H1 (cell line): ENCODE data around the gene MCFD2. TPM values are rescaled to one million over a fixed set of nuclear protein-coding genes. Genes with fewer than 3 reads are reported as not detected.
A peak's percentile ranks its signal among the peaks of the same experiment; 100 is the strongest.

Experiments
- CTCF ChIA-PET: fragments of 300-600 bp; sonication (Branson Sonifier 250); formaldehyde crosslinking; loops from one replicate; lab custom pipeline; 2021; ENCODE audit not compliant: partially characterized antibody; lab: Charles Lee
- POLR2A ChIA-PET: fragments of 300-600 bp; sonication (Branson Sonifier 250); formaldehyde crosslinking; loops from one replicate; lab custom pipeline; 2021; ENCODE audit warnings: inconsistent platforms; ENCODE audit not compliant: partially characterized antibody; lab: Charles Lee
- DNase-seq, 2 experiments: peaks; one replicate each; pipeline versions ENCODE4 v3.0.0 to v3.0.0-alpha.2; 2010 to 2022; ENCODE audit warnings: low spot score in 2 of 2, low read depth in 1 of 2, mixed read lengths in 1 of 2
- FAIRE-seq: peaks from 2 replicates; lab custom pipeline; 2011; peaks lifted over from hg19 to GRCh38; lab: Jason Lieb, UNC
- H2AFZ ChIP-seq: 2 replicates; pipeline ENCODE4 v1.8.1; 2012; ENCODE audit warnings: low read length, inconsistent platforms
- H2AK5ac ChIP-seq: 2 replicates; pipeline ENCODE4 v1.6.1; 2013; ENCODE audit warnings: low read depth, low read length
- H2BK120ac ChIP-seq: replicated peaks from 2 replicates; pipeline ENCODE3; 2013; ENCODE audit warnings: low read depth, low read length, inconsistent platforms
- H2BK12ac ChIP-seq: 2 replicates; pipeline ENCODE4 v1.6.1; 2013; ENCODE audit warnings: low read depth, low read length
- H2BK15ac ChIP-seq: 2 replicates; pipeline ENCODE4 v1.6.1; 2013; ENCODE audit warnings: low read length
- H2BK20ac ChIP-seq: 2 replicates; pipeline ENCODE4 v1.6.1; 2013; ENCODE audit warnings: low read length
- H2BK5ac ChIP-seq: 2 replicates; pipeline ENCODE4 v1.6.1; 2013; ENCODE audit warnings: low read depth, low read length
- H3K14ac ChIP-seq: 2 replicates; pipeline ENCODE4 v1.6.1; 2013; ENCODE audit warnings: inconsistent platforms; ENCODE audit not compliant: insufficient read length
- H3K18ac ChIP-seq: 2 replicates; pipeline ENCODE4 v1.6.1; 2013; ENCODE audit warnings: low read length; ENCODE audit errors: extremely low read depth
- H3K23ac ChIP-seq: 2 replicates; pipeline ENCODE4 v1.6.1; 2013; ENCODE audit warnings: inconsistent platforms; ENCODE audit not compliant: insufficient read length
- H3K23me2 ChIP-seq: 2 replicates; pipeline ENCODE4 v1.6.1; 2013; ENCODE audit warnings: low read depth, low read length
- H3K27ac ChIP-seq: 2 replicates; pipeline ENCODE4 v1.6.1; 2011; ENCODE audit warnings: low read depth, low read length, inconsistent platforms
- H3K27me3 ChIP-seq, 4 experiments: replicated peaks in 1 of 4; 1 replicate in 1 of 4; 2 replicates in 3 of 4; pipeline versions ENCODE4 v1.6.1 to v1.8.1; 2011 to 2013; ENCODE audit warnings: low read length in 3 of 4, mild to moderate bottlenecking in 3 of 4, inconsistent platforms in 2 of 4, mixed read lengths in 2 of 4, moderate library complexity in 1 of 4; ENCODE audit not compliant: control insufficient read depth in 3 of 4, insufficient read depth in 3 of 4; ENCODE audit errors: extremely low read depth in 1 of 4
- H3K36me3 ChIP-seq, 4 experiments: 2 replicates each; pipeline versions ENCODE4 v1.6.1 to v1.8.1; 2011 to 2013; ENCODE audit warnings: mild to moderate bottlenecking in 4 of 4, low read length in 3 of 4, moderate library complexity in 2 of 4, control low read depth in 1 of 4, inconsistent platforms in 1 of 4; ENCODE audit not compliant: insufficient read depth in 4 of 4, control insufficient read depth in 2 of 4
- H3K4ac ChIP-seq: replicated peaks from 2 replicates; pipeline ENCODE3; 2013; ENCODE audit warnings: low read length, low read depth, mixed read lengths, inconsistent platforms; ENCODE audit not compliant: insufficient read length
- H3K4me1 ChIP-seq, 4 experiments: replicated peaks in 1 of 4; 1 replicate in 1 of 4; 2 replicates in 3 of 4; pipeline versions ENCODE4 v1.6.1 to v1.8.1; 2011 to 2013; ENCODE audit warnings: low read length in 3 of 4, inconsistent platforms in 2 of 4, mixed read lengths in 1 of 4; ENCODE audit not compliant: insufficient read depth in 4 of 4, control insufficient read depth in 3 of 4
- H3K4me2 ChIP-seq, 2 experiments: 2 replicates each; pipeline versions ENCODE4 v1.6.1 to v1.8.1; 2011 to 2013; ENCODE audit warnings: low read depth in 2 of 2, low read length in 2 of 2, control low read depth in 1 of 2, inconsistent platforms in 1 of 2, mild to moderate bottlenecking in 1 of 2; ENCODE audit not compliant: insufficient read depth in 1 of 2
- H3K4me3 ChIP-seq, 4 experiments: fragments of 200-600, 300-600 bp in 1 of 4; sonication (generic), shearing (Covaris generic), sonication (Bioruptor Twin) in 1 of 4; 2 replicates each; pipeline versions ENCODE4 v1.5.1 to v1.8.1; 2011 to 2016; ENCODE audit warnings: low read length in 4 of 4, low read depth in 3 of 4, control low read depth in 2 of 4, inconsistent platforms in 2 of 4, mild to moderate bottlenecking in 2 of 4, mixed read lengths in 1 of 4, moderate library complexity in 1 of 4; ENCODE audit not compliant: insufficient read depth in 2 of 4; ENCODE audit errors: extremely low read depth in 1 of 4
- H3K56ac ChIP-seq: replicated peaks from 2 replicates; pipeline ENCODE3; 2013; ENCODE audit warnings: low read depth, mild to moderate bottlenecking, mixed read lengths, low read length, inconsistent platforms; ENCODE audit not compliant: insufficient read length
- H3K79me1 ChIP-seq: 2 replicates; pipeline ENCODE4 v1.6.1; 2013; ENCODE audit warnings: low read depth, low read length, control low read depth
- H3K79me2 ChIP-seq, 2 experiments: 2 replicates each; pipeline versions ENCODE4 v1.6.1 to v1.8.1; 2012 to 2013; ENCODE audit warnings: low read length in 2 of 2, mild to moderate bottlenecking in 2 of 2, inconsistent platforms in 1 of 2; ENCODE audit not compliant: insufficient read depth in 2 of 2, control insufficient read depth in 1 of 2
- H3K9ac ChIP-seq, 4 experiments: replicated peaks in 1 of 4; 1 replicate in 1 of 4; 2 replicates in 3 of 4; pipeline versions ENCODE4 v1.6.1 to v1.8.1; 2011 to 2013; ENCODE audit warnings: low read depth in 3 of 4, low read length in 3 of 4, control low read depth in 2 of 4, mild to moderate bottlenecking in 2 of 4, moderate library complexity in 2 of 4, inconsistent platforms in 1 of 4; ENCODE audit errors: extremely low read depth in 1 of 4
- H3K9me3 ChIP-seq, 2 experiments: 2 replicates each; pipeline versions ENCODE4 v1.6.1 to v1.8.1; 2012 to 2013; ENCODE audit warnings: mild to moderate bottlenecking in 2 of 2, moderate library complexity in 2 of 2, control low read depth in 1 of 2, inconsistent platforms in 1 of 2, low read depth in 1 of 2, low read length in 1 of 2, mixed read lengths in 1 of 2; ENCODE audit not compliant: insufficient read depth in 2 of 2
- H4K20me1 ChIP-seq, 2 experiments: replicated peaks in 1 of 2; 2 replicates each; pipeline versions ENCODE3 to v1.8.1; 2011 to 2013; ENCODE audit warnings: inconsistent platforms in 2 of 2, low read length in 2 of 2, mild to moderate bottlenecking in 1 of 2; ENCODE audit not compliant: insufficient read depth in 2 of 2, control insufficient read depth in 1 of 2
- H4K5ac ChIP-seq: 2 replicates; pipeline ENCODE4 v1.6.1; 2013; ENCODE audit warnings: low read length, low read depth, mixed read lengths, inconsistent platforms; ENCODE audit not compliant: insufficient read length
- H4K8ac ChIP-seq: 2 replicates; pipeline ENCODE4 v1.8.0; 2013; ENCODE audit warnings: mild to moderate bottlenecking, moderate library complexity, low read length, inconsistent platforms; ENCODE audit not compliant: insufficient read depth; ENCODE audit errors: extremely low read depth
- H4K91ac ChIP-seq: replicated peaks from 2 replicates; pipeline ENCODE3; 2013; ENCODE audit warnings: low read length, mixed read lengths, inconsistent platforms; ENCODE audit not compliant: insufficient read length
- CBX8 ChIP-seq: fragments of 300-800, 300-1000 bp; sonication (generic); IDR thresholded peaks from 2 replicates; pipeline ENCODE4 v1.7.1; 2016; ENCODE audit warnings: low read depth, low read length, borderline replicate concordance
- HDAC2 ChIP-seq, 2 experiments: fragments of 300-600 bp in 1 of 2; sonication (generic) in 1 of 2; IDR thresholded peaks; 2 replicates each; pipeline ENCODE4 v1.6.1; 2011 to 2012; ENCODE audit warnings: low read depth in 2 of 2, low read length in 2 of 2, mild to moderate bottlenecking in 2 of 2, moderate library complexity in 2 of 2, borderline replicate concordance in 1 of 2, inconsistent platforms in 1 of 2
- SP4 ChIP-seq: IDR thresholded peaks from 2 replicates; pipeline ENCODE4 v1.6.1; 2012; ENCODE audit warnings: low read length, inconsistent platforms
- TCF12 ChIP-seq: IDR thresholded peaks from 2 replicates; pipeline ENCODE4 v1.6.1; 2011; ENCODE audit warnings: low read depth, mild to moderate bottlenecking, low read length
- WGBS, 2 experiments: shearing (Covaris generic) in 1 of 2; methylation state at CpG; one replicate each; pipeline versions ENCODE4 v1.1.6 to v1.1.7; 2013 to 2015; ENCODE audit warnings: low lambda C conversion rate in 2 of 2, mixed read lengths in 2 of 2, inconsistent platforms in 1 of 2, low coverage in 1 of 2, missing lambda C conversion rate in 1 of 2; ENCODE audit not compliant: insufficient replicate concordance in 2 of 2, insufficient coverage in 1 of 2, insufficient read length in 1 of 2; ENCODE audit errors: extremely low coverage in 1 of 2, missing lambda C conversion rate in 1 of 2; 5-methylcytosine and 5-hydroxymethylcytosine counted together
- polyA plus RNA-seq, 7 experiments: library from polyadenylated mRNA; depleted of rRNA in 3 of 7; stranded (reverse) in 5 of 7; unstranded in 2 of 7; fragments of >200 nt in 5 of 7; fragments of 200-250 nt in 2 of 7; gene quantifications; 1 replicate in 5 of 7; 2 replicates in 1 of 7; 4 replicates in 1 of 7; pipeline versions ENCODE4 v1.2.1 to v1.2.3, GENCODE V29; 2011 to 2013; ENCODE audit warnings: missing spikeins in 2 of 7, mixed read lengths in 2 of 7
- total RNA-seq: library from RNA; stranded (reverse); fragmentation: NEBNext Ultra II Directional; extraction: Animal tissue kit (Norgen Biotek cat#: 25700); gene quantifications from 2 replicates; pipeline ENCODE4 v1.2.1, GENCODE V29; 2021

Gene MCFD2
- total and polyA plus RNA-seq, 2 of the 8 experiments (the other 6 are each of a cell fraction or from before 2014, with no cell fraction given) = 35.2 to 76.2 TPM

DNA sequence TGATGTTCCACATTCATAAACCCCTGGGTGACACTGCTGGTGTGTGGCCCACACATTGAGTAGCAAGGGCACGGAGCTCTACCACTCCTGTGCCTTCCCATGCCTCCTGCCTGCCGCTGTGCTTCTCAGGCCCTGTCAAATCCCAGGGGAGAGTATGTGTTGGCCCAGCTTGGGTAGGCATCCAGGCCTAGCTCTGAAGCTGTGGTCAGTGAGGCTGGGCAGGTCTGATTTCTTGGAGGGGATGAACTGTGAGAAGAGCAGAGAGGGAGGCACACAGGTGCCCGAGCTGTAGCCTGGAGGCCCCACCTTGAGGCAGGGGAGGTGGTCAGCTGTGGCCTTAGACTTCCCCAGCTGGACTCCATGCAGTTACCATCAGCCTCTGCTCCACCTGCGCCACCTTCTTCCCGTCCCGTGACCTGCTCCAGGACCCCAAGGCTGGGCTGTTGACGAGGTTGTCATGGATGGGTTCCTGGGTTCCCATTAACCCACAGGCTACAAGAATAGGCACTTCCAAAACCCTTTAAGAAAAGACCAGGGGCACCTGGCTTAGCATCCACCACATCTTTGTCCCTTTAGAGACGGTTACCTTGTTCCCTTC lies 23.6 kb downstream of the MCFD2 start:
- Histone ChIP-seq H2BK5ac (no peak overlapping the region), H3K9me3 (no peaks in the 10 kb centered on the region), H3K18ac (no peak overlapping the region), H3K56ac (no peak overlapping the region), H3K4ac (no peak overlapping the region), H3K79me1 (no peaks in the 10 kb centered on the region), H4K20me1 (no peaks in the 10 kb centered on the region), H3K27me3 (no peaks in the 10 kb centered on the region), H3K14ac (no peak overlapping the region), H2BK15ac (peak overlapping the region; percentile 54; the same call in 1 of the 2 replicates), H2BK120ac (no peak overlapping the region), H3K79me2 (no peaks in the 10 kb centered on the region), H3K27ac (no peak overlapping the region), H2AFZ (no peak overlapping the region), H3K36me3 (no peaks in the 10 kb centered on the region), H3K4me3 (no peak overlapping the region), H4K8ac (no peak overlapping the region), H3K4me2 (no peak overlapping the region), H3K9ac (no peak overlapping the region), H3K23me2 (no peaks in the 10 kb centered on the region), H2BK20ac (no peak overlapping the region), H4K91ac (no peak overlapping the region), H2AK5ac (no peak overlapping the region), H3K23ac (no peak overlapping the region), H2BK12ac (no peak overlapping the region; the same call in 1 of the 2 replicates), H4K5ac (no peak overlapping the region), H3K4me1 (peaks cover 0 to 5% (median 1%) of the 10 kb centered on the region in 4 experiments; a peak in 1 of 7 replicates)
- CTCF ChIA-PET = interaction anchor here (0.6 to 9.5 kb wide), 5 partner anchors 9 to 259 kb away, joined by 3 to 93 read pairs (median 4); no protein-coding TSS in a partner anchor
- FAIRE-seq (no peak), DNase-seq (no peak)
- POLR2A ChIA-PET = no interaction called here
- no peak for TF ChIP-seq SP4
- TF ChIP-seq CBX8 = no peak
- no peak for TF ChIP-seq HDAC2 (IDR thresholded peaks at IDR 0.05; ENCODE audit: borderline replicate concordance in 1 of 2, low read depth in 2 of 2, low read length in 2 of 2)
- TF ChIP-seq TCF12 = no peak
- 89% methylated on average over 8 of the region's 8 CpGs; no CpG with 5 or more reads in 1 of the 2 experiments for WGBS, 2 experiments
